Stimulated activated CD4-positive, alpha-beta T cell treated with anti-CD3 and anti-CD28 coated beads, Interleukin-15, amount 100 ng/mL, for 24 hours (primary cell): Measurements from ENCODE around the gene LDLRAD3.

ENCODE experiments used
- DNase-seq: peaks from one replicate; pipeline ENCODE4 v3.0.0-alpha.2; 2020

LDLRAD3 gene

DNA sequence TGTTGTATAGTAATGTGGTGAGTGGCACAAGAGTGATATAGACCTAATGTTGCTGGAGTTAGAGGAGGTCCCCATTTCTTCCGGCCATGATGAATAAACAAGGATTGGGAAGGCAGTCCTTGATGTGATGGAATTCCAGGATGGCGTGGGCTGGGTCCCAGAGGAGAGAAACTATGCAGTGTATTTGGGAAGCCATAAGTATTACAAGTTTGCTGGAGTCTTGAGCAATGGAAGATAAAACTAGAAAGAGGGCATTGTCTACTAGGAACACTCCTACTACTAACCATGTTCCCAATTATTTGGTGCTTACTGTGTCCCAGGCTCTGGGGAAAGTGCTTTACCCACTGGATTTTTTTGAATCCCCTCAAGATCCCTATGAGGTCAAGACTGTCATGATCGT, 20.0 kb downstream of the LDLRAD3 start:
- no peak for DNase-seq

DNA sequence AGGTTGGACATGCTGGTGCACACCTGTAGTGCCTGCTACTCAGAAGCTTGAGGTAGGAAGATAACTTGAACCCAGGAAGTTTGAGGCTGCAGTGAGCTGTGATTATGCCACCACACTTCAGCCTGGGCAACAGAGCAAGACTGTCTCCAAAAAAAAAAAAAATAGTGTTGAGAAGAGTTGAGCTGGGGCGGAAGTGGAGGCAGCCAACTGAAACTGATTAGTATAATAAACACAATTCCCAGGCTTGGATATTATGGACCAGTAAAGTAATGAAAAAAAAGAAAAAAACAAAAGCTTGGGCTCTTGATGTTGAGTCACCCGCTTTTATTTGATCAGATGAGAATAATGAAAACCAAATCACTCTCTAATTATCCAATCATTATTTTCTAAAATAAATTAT, 21.0 kb downstream of the LDLRAD3 start:
- no peak for DNase-seq

DNA sequence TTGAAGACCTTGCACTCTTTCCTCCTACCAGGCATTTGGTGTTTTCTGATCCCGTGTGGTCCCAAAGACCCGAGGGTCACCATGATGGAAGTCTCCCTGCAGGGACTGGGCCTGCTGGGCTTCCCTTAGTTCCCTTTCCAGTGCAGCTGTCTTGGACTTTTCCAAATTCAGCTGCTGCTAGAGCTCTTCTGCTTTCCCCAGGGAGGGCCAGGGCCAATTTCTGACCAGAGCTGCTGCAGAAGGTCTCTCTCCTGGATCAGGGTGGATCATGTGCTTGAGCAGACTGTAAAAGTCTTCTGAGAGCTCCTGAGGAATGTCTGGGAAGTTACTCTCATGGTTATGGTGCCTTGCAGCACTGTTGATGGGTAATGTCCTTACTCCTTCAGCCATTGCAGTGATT, 23.2 kb downstream of the LDLRAD3 start:
- no peak for DNase-seq

- no peak for DNase-seq
Measured at GRCh38 chr11:35968386-35969088, 24.7 kb downstream of the LDLRAD3 start.

DNA sequence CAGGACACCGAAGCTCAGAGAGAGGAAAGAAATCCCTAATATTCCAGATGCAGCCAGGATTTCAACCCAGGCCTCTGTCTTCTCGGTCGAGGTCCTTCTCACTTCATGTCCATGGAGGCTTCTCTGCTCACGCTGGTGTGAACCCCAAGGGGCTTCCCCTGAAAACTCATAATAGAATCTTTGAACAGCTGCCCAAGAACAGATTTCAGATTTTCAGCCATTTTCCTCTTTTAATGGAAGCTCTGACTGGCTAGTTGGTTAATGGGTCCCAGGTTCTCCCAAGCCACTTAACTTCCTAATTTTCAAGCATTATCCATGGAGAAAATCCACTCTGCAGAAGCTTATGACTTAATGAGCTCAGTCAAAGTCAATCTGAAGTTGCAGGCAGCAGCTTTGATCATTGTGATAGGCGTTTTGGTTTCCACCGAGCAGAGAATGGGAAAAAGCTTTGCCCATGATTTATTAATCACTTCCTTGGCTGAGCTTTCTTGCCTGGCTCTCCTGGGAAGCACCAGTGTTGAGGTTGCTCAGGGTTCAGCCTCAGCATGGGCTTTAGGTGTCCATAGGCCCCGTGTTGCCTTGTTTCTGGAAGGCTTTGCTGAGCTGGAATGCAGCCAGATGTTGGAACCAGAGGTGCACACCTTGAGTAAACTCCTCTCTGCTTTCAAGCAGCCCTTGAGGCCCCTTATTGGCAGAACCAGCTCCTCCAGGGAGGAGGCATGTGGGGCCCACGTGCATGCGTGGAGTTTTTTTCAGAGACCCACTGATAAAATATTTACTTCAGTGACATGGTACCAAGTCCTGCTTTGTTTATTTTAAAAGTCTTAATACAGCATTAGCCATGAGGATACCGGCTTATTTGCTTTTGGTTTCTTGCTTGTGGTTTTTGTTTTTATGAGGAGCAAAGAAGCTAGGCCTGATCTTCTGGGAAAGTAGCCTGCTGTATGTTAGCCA, 25.5 kb downstream of the LDLRAD3 start:
- DNase-seq, result no peak

DNA sequence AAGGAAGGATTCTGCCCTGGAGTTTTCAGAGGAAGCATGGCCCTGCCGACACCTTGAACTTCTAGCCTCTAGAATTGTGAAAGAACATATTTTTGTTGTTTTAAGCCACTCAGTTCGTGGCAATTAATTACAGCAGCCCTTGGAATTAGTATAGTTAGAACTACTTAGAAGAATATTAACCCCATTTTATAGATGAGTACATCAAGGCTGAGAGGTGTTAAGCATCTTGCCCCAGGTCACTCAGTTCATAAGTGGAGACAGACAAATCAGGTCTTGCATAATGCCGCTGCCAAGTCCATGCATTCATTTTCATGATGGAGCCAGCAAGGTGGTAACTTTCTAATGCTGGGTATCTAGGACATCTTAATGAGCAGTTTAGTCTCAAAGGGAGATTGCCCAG, 26.6 kb downstream of the LDLRAD3 start:
- DNase-seq, result no peak

GRCh38 chr11:35971841-35972422, 28.1 kb downstream of the LDLRAD3 start:
- DNase-seq, result no peak

GRCh38 chr11:35974882-35975589, 31.2 kb downstream of the LDLRAD3 start:
- no peak for DNase-seq

DNA sequence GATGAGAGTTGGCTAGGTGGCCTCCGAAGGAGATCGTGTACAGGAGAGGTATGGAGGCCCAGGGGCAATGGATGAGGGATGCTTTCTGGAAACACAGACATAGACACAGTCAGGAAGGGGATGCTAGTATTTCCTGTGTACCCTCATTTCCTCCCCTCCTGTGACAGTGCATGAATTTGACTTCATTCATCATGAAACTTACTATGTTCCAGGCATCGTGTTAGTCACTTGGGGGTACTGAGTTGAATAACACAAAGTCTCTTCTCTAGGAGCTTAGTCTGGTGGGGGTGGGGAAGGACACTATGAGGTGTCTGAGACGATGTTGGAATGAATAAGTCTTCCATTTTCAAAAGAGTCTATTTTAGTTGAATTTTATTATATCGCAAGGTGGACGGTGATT, 32.6 kb downstream of the LDLRAD3 start:
- DNase-seq, result no peak

DNA sequence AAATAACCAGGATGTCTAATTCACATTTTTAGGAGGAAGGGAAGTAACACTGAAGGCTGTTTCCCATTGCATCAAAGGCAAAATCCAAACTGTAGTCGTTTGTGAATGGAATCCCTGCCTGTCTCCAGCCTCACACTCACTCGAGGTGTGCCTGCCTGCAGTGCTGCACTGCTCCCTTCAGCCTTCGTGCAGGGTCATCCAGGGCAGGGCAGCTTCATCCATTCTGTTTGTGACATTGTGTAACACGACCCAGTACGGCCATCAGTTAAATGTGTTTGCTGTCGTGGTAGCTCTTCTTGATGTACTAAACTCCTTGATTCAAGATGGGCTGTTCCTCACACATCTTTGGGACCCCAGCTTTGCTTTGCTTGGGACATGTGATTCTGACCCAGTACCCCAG, 34.3 kb downstream of the LDLRAD3 start:
- no peak for DNase-seq

DNA sequence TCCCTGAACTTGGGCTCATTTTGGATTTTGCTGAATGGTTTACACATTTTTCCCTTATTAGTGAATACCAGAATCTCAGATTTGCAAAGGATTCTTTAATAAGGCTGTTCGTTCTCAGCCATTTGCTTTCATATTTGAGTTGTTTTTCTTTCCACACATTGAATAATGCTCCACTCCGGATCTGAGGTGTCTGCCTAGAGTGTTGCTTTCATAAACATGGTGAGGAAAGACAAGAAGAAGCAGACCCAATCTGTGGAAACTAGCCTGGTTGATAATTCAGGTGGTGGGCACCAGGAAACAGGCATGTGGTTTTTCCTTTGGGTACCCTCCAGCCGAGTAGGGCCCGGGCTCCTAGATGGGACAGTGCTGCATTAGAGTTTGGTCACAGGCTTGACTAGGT, 35.0 kb downstream of the LDLRAD3 start:
- no peak for DNase-seq

GRCh38 chr11:35980686-35981390, 37.0 kb downstream of the LDLRAD3 start:
- DNase-seq, result no peak

DNA sequence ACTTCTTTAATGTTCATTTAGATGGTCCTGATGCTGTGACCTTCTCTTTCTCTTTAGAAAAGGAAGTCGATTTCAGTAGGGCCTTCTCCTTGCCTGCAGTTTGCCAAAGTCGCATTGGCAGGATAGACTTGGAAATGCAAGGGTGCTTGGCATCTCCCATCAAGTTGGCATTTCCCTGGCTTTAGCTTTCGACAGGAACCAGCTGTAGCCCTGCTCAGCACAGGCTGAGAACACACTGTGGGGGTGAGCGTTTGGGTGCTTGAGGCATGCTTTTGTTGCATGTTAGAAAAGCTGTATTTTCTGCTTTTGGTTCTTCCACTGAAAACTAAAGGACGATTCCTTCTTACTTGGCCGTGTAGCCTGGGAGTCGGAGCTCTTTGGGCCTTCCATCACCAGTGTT, 37.7 kb downstream of the LDLRAD3 start:
- no peak for DNase-seq

GRCh38 chr11:35982061-35982460, 38.2 kb downstream of the LDLRAD3 start:
- no peak for DNase-seq

- DNase-seq, result no peak
Measured at GRCh38 chr11:35983981-35984380, 40.1 kb downstream of the LDLRAD3 start.

DNA sequence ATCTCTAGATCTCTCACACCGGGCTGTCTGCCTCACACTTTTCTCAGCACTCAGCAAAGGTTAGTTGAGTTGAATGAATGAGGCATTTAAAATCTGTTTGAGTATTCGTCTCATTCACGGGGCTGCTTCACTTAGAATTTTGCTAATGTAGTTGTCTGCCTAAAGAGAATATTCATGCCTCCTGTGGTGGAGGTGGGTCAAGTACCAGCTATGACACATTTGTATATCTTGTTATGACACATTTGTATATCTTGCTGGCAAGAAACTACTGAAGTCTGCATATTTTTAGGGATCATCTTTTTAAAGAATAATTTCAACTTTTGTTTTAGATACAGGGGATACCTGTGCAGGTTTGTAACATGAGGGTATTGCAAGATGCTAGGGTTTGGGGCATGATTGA, 43.1 kb downstream of the LDLRAD3 start:
- DNase-seq, result no peak

DNA sequence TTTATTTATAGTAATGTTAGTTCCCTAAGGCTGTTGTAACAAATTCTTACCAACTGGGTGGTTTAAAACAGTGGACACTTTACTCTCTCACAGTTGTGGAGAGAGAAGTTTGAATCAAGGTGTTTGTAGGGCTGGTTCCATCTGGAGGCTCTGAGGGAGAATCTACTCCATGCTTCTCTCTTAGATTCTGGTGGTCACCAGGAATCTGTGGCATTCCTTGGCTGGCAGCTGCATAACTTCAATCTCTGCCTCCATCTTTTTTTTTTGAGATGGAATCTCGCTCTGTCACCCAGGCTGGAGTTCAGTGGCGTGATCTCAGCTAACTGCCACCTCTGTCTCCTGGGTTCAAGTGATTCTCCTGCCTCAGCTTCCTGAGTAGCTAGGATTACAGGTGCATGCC, 46.3 kb downstream of the LDLRAD3 start:
- DNase-seq, result no peak

- DNase-seq, result no peak
Measured at GRCh38 chr11:35990816-35991215, 47.0 kb downstream of the LDLRAD3 start.

DNA sequence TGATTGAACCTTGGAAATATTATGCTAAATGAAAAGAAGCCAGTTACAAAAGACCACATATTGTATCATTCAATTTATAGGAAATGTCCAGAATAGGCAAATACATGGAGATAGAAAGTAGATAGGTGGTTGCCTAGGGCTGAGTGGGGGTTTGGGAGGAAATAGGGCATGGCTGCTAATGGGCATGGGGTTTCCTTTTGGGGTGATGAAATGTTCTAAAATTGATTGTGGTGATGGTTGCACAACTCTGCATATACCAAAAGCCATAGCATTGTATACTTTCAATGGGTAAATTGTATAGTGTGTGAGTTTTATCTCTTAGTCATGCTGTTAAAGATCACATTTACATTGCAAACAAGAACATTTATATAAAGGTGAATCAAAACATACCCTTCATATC, 48.7 kb downstream of the LDLRAD3 start:
- no peak for DNase-seq

DNA sequence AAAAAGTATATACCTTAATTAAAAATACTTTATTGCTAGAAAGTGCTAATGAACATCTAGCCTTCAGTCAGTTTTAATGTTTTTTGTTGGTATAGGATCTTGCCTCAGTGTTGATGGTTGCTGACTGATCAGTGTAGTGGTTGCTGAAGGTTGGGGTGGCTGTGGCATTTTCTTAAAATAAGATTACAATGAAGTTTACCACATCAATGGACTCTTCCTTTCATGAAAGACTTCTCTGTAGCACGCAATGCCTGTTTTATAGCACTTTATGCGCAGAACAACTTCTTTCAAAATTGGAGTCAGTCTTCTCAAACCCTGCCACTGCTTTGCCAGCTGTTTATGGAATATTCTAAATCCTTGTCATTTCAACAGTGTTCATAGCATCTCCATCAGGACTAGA, 50.6 kb downstream of the LDLRAD3 start:
- DNase-seq, result no peak

- DNase-seq, result no peak
Measured at GRCh38 chr11:35995681-35996271, 51.9 kb downstream of the LDLRAD3 start.

- no peak for DNase-seq
Measured at GRCh38 chr11:35997902-35998520, 54.1 kb downstream of the LDLRAD3 start.
